Measurements from ENCODE around the gene FRMD1. TPM values are rescaled to one million over a fixed set of nuclear protein-coding genes. Genes with fewer than 3 reads are reported as not detected.

The FRMD1 gene
- total RNA-seq, 6 donors from 2014 or later: not detected

DNA sequence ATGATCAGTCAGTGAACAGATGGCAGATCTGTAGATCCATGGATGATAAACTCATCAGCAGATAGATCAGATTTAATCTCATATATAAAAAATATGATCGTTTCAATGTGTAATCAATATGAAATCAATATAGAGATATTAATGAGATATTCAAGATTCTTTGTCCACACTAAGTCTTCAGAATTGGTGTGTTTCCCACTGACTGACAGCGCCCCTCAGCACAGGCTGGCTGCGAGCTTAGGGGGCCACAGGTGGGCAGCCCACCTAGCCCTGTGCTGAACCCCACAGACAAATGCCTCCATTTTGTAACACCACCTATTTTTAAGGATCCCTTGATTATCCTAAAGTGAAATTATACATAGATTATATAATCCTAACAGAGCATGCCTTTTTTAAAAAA is 32.3 kb downstream of the FRMD1 start:
- WGBS, 2 donors: 89 to 95% methylated on average over 3 of the region's 3 CpGs
- H3K27ac ChIP-seq: peak overlapping the region in 1 of 4 donors; percentile 27
- peaks cover 0 to 5% (median 0%) of the 10 kb centered on the region in 4 donors for H3K9me3 ChIP-seq
- no peak for ATAC-seq (ENCODE audit: low FRiP score in 2 of 2)
- H3K4me3 ChIP-seq: no peak overlapping the region
- DNase-seq: no peak
- H3K4me1 ChIP-seq: peaks cover 6 to 11% (median 9%) of the 10 kb centered on the region in 4 donors
- no peaks in the 10 kb centered on the region for H3K27me3 ChIP-seq
- no peaks in the 10 kb centered on the region for H3K36me3 ChIP-seq
- TF ChIP-seq, protein P1, sequence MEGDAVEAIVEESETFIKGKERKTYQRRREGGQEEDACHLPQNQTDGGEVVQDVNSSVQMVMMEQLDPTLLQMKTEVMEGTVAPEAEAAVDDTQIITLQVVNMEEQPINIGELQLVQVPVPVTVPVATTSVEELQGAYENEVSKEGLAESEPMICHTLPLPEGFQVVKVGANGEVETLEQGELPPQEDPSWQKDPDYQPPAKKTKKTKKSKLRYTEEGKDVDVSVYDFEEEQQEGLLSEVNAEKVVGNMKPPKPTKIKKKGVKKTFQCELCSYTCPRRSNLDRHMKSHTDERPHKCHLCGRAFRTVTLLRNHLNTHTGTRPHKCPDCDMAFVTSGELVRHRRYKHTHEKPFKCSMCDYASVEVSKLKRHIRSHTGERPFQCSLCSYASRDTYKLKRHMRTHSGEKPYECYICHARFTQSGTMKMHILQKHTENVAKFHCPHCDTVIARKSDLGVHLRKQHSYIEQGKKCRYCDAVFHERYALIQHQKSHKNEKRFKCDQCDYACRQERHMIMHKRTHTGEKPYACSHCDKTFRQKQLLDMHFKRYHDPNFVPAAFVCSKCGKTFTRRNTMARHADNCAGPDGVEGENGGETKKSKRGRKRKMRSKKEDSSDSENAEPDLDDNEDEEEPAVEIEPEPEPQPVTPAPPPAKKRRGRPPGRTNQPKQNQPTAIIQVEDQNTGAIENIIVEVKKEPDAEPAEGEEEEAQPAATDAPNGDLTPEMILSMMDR (IDR thresholded peaks at IDR 0.05): no peak

- Histone ChIP-seq H3K27me3 (no peaks in the 10 kb centered on the region), H3K4me3 (no peak overlapping the region), H3K4me1 (peaks cover 6 to 11% (median 9%) of the 10 kb centered on the region in 4 donors), H3K9me3 (peaks cover 3 to 11% (median 4%) of the 10 kb centered on the region in 4 donors), H3K36me3 (no peaks in the 10 kb centered on the region), H3K27ac (peak overlapping the region in 2 of 4 donors; percentile 15 to 27)
- WGBS, 2 donors: 69 to 70% methylated on average over 14 to 20 of the region's 20 CpGs
- no peak for TF ChIP-seq POLR2A (IDR thresholded peaks at IDR 0.05)
- TF ChIP-seq POLR2AphosphoS5 (IDR thresholded peaks at IDR 0.05): no peak
- no peak for TF ChIP-seq EP300 (IDR thresholded peaks at IDR 0.05)
- TF ChIP-seq, protein P1 (IDR thresholded peaks at IDR 0.05): no peak
- DNase-seq (peak in 1 of 2 donors; percentile 52), ATAC-seq (ENCODE audit: low FRiP score in 2 of 2) (no peak)
Observed at GRCh38 chr6:168045706-168046620, 33.0 kb downstream of the FRMD1 start.

- no peaks in the 10 kb centered on the region for H3K36me3 ChIP-seq
Observed at GRCh38 chr6:168045141-168045691, 33.8 kb downstream of the FRMD1 start.

DNA sequence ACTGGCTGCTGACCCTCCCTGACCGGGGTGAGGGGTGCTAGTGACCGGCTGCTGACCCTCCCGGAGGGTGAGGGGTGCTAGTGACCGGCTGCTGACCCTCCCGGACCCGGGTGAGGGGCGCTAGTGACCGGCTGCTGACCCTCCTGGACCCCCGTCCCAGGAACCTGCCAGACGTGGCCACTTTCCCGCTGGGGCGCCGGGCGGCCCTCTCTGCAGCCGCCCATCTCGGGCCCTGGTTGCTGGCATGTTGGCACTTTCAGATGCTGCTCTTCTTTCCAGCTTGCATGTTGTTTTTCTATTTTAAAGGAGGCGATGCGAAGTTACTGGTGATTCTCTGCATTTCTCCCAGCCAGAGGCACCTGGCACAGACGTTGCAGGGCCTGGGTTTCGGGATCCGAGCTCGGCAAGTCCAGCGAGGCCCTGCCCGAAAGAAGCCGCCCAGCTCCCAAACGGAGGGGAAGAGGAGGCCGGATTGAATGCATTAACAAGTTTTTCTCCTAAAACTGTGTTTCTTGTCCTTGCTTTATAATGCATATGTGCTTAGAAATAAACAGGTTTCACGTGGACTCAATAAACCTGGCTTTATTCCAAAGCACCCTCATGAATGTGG is 34.4 kb downstream of the FRMD1 start:
- Histone ChIP-seq H3K27me3 (no peaks in the 10 kb centered on the region), H3K9me3 (peaks cover 15 to 24% (median 17%) of the 10 kb centered on the region in 4 donors), H3K4me1 (peaks cover 6 to 11% (median 9%) of the 10 kb centered on the region in 4 donors), H3K4me3 (no peak overlapping the region), H3K27ac (no peak overlapping the region), H3K36me3 (no peaks in the 10 kb centered on the region)
- ATAC-seq (ENCODE audit: low FRiP score in 2 of 2) (no peak), DNase-seq (peak in 1 of 2 donors; percentile 79)
- 96 to 97% methylated on average over 19 to 24 of the region's 28 CpGs for WGBS, 2 donors
- TF ChIP-seq POLR2AphosphoS5 (IDR thresholded peaks at IDR 0.05): no peak
- TF ChIP-seq POLR2A (IDR thresholded peaks at IDR 0.05): no peak
- TF ChIP-seq, protein P1 (IDR thresholded peaks at IDR 0.05): no peak

More at GRCh38 chr6:168045141-168045691, 33.8 kb downstream of the FRMD1 start:
- peak overlapping the region in 2 of 4 donors; percentile 15 to 27 for H3K27ac ChIP-seq
- peaks cover 6 to 11% (median 9%) of the 10 kb centered on the region in 4 donors for H3K4me1 ChIP-seq
- ATAC-seq (ENCODE audit: low FRiP score in 2 of 2) (no peak), DNase-seq (peak in 1 of 2 donors; percentile 71)
- WGBS, 2 donors: 93 to 95% methylated on average over 17 to 19 of the region's 19 CpGs
- no peaks in the 10 kb centered on the region for H3K27me3 ChIP-seq
- no peak overlapping the region for H3K4me3 ChIP-seq
- peaks cover 10 to 18% (median 11%) of the 10 kb centered on the region in 4 donors for H3K9me3 ChIP-seq
- TF ChIP-seq, protein P1 (IDR thresholded peaks at IDR 0.05): no peak
- TF ChIP-seq POLR2AphosphoS5 (IDR thresholded peaks at IDR 0.05) (no peak), POLR2A (IDR thresholded peaks at IDR 0.05) (no peak), EP300 (IDR thresholded peaks at IDR 0.05) (no peak)

Measured in upper lobe of left lung (tissue), 6 donors.